PC-3 (cell line): ENCODE measurements around the gene OR51S1. TPM values are rescaled to one million over a fixed set of nuclear protein-coding genes. Genes with fewer than 3 reads are reported as not detected.

ENCODE experiments used
- ATAC-seq: fragments of 200-7000 bp; cut with Tn5 transposase; 2 replicates; pipeline ENCODE4 v1.9.1; 2020; ENCODE audit warnings: mild to moderate bottlenecking, moderate library complexity
- BruUV-seq: library from RNA; stranded (reverse); fragments of 400-500 nt; replicated peaks from 2 replicates; lab custom pipeline; 2021; lab: Mats Ljungman, UMichigan
- CTCF ChIA-PET: fragments of 300-600 bp; sonication (Branson Sonifier 250); formaldehyde crosslinking; loops from one replicate; lab custom pipeline; 2022; ENCODE audit warnings: antibody characterized with exemption; lab: Charles Lee
- POLR2A ChIA-PET: fragments of 300-600 bp; sonication (Branson Sonifier 250); formaldehyde crosslinking; loops from one replicate; lab custom pipeline; 2022; ENCODE audit warnings: antibody characterized with exemption; ENCODE audit not compliant: unreplicated experiment; lab: Charles Lee
- DNase-seq: peaks from one replicate; pipeline ENCODE4 v3.0.0-alpha.2; 2015
- H2AFZ ChIP-seq: fragments of 300-600 bp; sonication (generic); 2 replicates; pipeline ENCODE4 v1.6.0; 2016; ENCODE audit warnings: antibody characterized with exemption, low read length
- H3F3A ChIP-seq: fragments of 300-600 bp; sonication (generic); one replicate; pipeline ENCODE4 v1.6.0; 2017; ENCODE audit warnings: antibody characterized with exemption, low read length, control low read depth, mild to moderate bottlenecking; ENCODE audit not compliant: unreplicated experiment
- H3K27ac ChIP-seq: fragments of 300-600 bp; sonication (generic); 2 replicates; pipeline ENCODE4 v1.5.1; 2016; ENCODE audit warnings: mild to moderate bottlenecking, low read length
- H3K27me3 ChIP-seq: fragments of 300-600 bp; sonication (generic); 2 replicates; pipeline ENCODE4 v1.6.1; 2016; ENCODE audit warnings: low read length, mixed read lengths
- H3K36me3 ChIP-seq: fragments of 300-600 bp; sonication (generic); 2 replicates; pipeline ENCODE4 v1.6.1; 2016; ENCODE audit warnings: low read depth, mixed run types, low read length, mixed read lengths
- H3K4me1 ChIP-seq: fragments of 300-600 bp; sonication (generic); 2 replicates; pipeline ENCODE4 v1.5.1; 2016; ENCODE audit warnings: low read length; ENCODE audit not compliant: insufficient read depth
- H3K4me2 ChIP-seq: fragments of 300-600 bp; sonication (generic); 2 replicates; pipeline ENCODE4 v1.6.0; 2016; ENCODE audit warnings: low read length
- H3K4me3 ChIP-seq: fragments of 300-600 bp; sonication (generic); 2 replicates; pipeline ENCODE4 v1.5.1; 2016; ENCODE audit warnings: mild to moderate bottlenecking, low read length, mixed read lengths
- H3K79me2 ChIP-seq: fragments of 300-600 bp; sonication (generic); 2 replicates; pipeline ENCODE4 v1.6.1; 2017; ENCODE audit warnings: low read length, mixed read lengths
- H3K9ac ChIP-seq: fragments of 300-600 bp; sonication (generic); 2 replicates; pipeline ENCODE4 v1.6.0; 2016; ENCODE audit warnings: mild to moderate bottlenecking, low read length
- H3K9me2 ChIP-seq: fragments of 300-600 bp; sonication (generic); replicated peaks from 2 replicates; pipeline ENCODE4 v1.6.1; 2016; ENCODE audit warnings: mixed run types, low read length, mixed read lengths
- H3K9me3 ChIP-seq: fragments of 300-600 bp; sonication (generic); 2 replicates; pipeline ENCODE4 v1.6.1; 2016; ENCODE audit warnings: low read length, mixed read lengths
- H4K20me1 ChIP-seq: fragments of 300-600 bp; sonication (generic); 2 replicates; pipeline ENCODE4 v1.6.1; 2016; ENCODE audit warnings: low read length, mixed read lengths
- EZH2 ChIP-seq: fragments of 300-600 bp; sonication (generic); IDR thresholded peaks from one replicate; pipeline ENCODE4 v1.6.1; 2017; ENCODE audit warnings: antibody characterized with exemption, mild to moderate bottlenecking, low read length; ENCODE audit not compliant: unreplicated experiment
- EZH2phosphoT487 ChIP-seq: fragments of 300-600 bp; sonication (generic); IDR thresholded peaks from 2 replicates; pipeline ENCODE4 v1.6.1; 2018; ENCODE audit warnings: mild to moderate bottlenecking, antibody characterized with exemption, low read length, borderline replicate concordance
- intact Hi-C: fragments of 100-400 bp; cut with micrococcal nuclease; formaldehyde crosslinking; loops from 2 replicates; pipeline ENCODE4 v1.9.0; 2023
- total RNA-seq: library from RNA; depleted of rRNA; stranded (reverse); fragments of >200 nt; gene quantifications from 2 replicates; pipeline ENCODE4 v1.2.3, GENCODE V29; 2014; rRNA removed
- TF ChIP-seq, protein P1 (sequence below): fragments of 300-600 bp; sonication (generic); conservative IDR thresholded peaks from 2 replicates; pipeline ENCODE4 v1.5.1; 2017; ENCODE audit warnings: antibody characterized with exemption, low read depth, mild to moderate bottlenecking, low read length

Gene OR51S1
- total RNA-seq, 1 experiment from 2014 or later, result not detected

DNA sequence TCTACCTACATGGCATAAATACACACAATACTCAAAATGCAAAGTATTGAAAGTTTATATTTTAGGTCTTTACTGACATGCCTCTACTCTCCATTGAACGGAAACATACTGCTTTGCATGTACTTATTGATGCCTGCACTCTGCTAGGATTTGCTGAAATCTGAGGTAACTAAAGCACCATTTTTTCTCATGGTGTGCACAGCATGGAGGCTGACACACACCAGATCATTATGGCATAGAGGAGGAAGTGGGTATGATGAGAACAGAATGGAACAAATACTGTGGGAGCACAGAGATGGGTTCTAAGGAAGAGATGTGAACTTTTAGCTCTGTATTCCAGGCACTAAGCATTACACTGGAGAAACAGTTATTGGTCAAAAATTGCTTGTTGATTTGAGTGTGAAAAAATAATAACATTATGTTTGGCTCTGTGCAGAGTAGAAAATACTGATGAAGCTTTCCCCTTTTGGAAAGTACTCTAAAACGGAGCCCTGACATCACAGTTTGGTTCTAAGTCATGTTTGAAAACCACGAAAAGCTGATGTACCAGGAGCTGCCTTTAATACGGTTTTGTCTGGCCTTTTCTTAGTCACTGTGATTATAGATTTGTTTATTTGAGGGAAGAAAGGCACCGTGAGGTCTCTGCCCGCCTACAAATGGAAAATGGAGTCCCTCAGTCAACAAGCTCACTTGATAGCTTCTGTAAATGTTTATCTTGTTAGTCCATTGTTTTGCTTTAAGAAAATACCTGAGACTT lies 50.4 kb downstream of the OR51S1 start:
- no peaks in the 10 kb centered on the region for H3F3A ChIP-seq
- ATAC-seq, result no peak

More for the DNA sequence above, 50.4 kb downstream of the OR51S1 start:
- H3K27ac ChIP-seq, result no peak overlapping the region
- H3K79me2 ChIP-seq, result no peaks in the 10 kb centered on the region
- H3K4me2 ChIP-seq, result no peak overlapping the region
- H3K9ac ChIP-seq, result no peak overlapping the region
- no peak overlapping the region for H3K4me3 ChIP-seq
- no peaks in the 10 kb centered on the region for H4K20me1 ChIP-seq
- no peak for DNase-seq
- TF ChIP-seq EZH2, result no peak
- TF ChIP-seq, protein P1, sequence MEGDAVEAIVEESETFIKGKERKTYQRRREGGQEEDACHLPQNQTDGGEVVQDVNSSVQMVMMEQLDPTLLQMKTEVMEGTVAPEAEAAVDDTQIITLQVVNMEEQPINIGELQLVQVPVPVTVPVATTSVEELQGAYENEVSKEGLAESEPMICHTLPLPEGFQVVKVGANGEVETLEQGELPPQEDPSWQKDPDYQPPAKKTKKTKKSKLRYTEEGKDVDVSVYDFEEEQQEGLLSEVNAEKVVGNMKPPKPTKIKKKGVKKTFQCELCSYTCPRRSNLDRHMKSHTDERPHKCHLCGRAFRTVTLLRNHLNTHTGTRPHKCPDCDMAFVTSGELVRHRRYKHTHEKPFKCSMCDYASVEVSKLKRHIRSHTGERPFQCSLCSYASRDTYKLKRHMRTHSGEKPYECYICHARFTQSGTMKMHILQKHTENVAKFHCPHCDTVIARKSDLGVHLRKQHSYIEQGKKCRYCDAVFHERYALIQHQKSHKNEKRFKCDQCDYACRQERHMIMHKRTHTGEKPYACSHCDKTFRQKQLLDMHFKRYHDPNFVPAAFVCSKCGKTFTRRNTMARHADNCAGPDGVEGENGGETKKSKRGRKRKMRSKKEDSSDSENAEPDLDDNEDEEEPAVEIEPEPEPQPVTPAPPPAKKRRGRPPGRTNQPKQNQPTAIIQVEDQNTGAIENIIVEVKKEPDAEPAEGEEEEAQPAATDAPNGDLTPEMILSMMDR, result no peak
- TF ChIP-seq EZH2phosphoT487, result no peak
- CTCF ChIA-PET, result no interaction called here
- no peaks in the 10 kb centered on the region for H3K36me3 ChIP-seq
- intact Hi-C loops, result no loop called here
- no peaks in the 10 kb centered on the region for H3K9me2 ChIP-seq
- H3K27me3 ChIP-seq, result no peaks in the 10 kb centered on the region
- no peak overlapping the region for H2AFZ ChIP-seq
- BruUV-seq, result no TSS peak
- H3K4me1 ChIP-seq, result no peaks in the 10 kb centered on the region
- H3K9me3 ChIP-seq, result no peaks in the 10 kb centered on the region
- POLR2A ChIA-PET, result no interaction called here

Other genes starting within 250 kb of the OR51S1 start
- gene TRIM68, start 241.0 kb downstream of the OR51S1 start, total RNA-seq, result 6.1 and 6.9 TPM in 2 replicates
- not detected in 2 replicates for gene OR51D1, start 211.7 kb downstream of the OR51S1 start, total RNA-seq
- not detected in 2 replicates for gene OR51E1, start 205.2 kb downstream of the OR51S1 start, total RNA-seq
- gene OR51E2, start 151.4 kb downstream of the OR51S1 start, total RNA-seq, result not detected in 2 replicates
- gene MMP26, start 144.4 kb downstream of the OR51S1 start, total RNA-seq, result not detected in 2 replicates
- not detected in 2 replicates for gene OR51F1, start 79.3 kb downstream of the OR51S1 start, total RNA-seq
- not detected in 2 replicates for gene OR52R1, start 44.8 kb downstream of the OR51S1 start, total RNA-seq
- not detected in 2 replicates for gene OR51F2, start 27.9 kb downstream of the OR51S1 start, total RNA-seq
- gene OR51T1, start 32.7 kb upstream of the OR51S1 start, total RNA-seq, result not detected in 2 replicates
- gene OR51A7, start 54.6 kb upstream of the OR51S1 start, total RNA-seq, result not detected in 2 replicates
- not detected in 2 replicates for gene OR51G2, start 70.1 kb upstream of the OR51S1 start, total RNA-seq
- gene OR51G1, start 75.1 kb upstream of the OR51S1 start, total RNA-seq, result not detected in 2 replicates
- not detected in 2 replicates for gene OR51A4, start 98.4 kb upstream of the OR51S1 start, total RNA-seq
- gene OR51A2, start 106.5 kb upstream of the OR51S1 start, total RNA-seq, result not detected in 2 replicates
- gene OR51L1, start 145.6 kb upstream of the OR51S1 start, total RNA-seq, result not detected in 2 replicates
- not detected in 2 replicates for gene OR52J3, start 197.3 kb upstream of the OR51S1 start, total RNA-seq
- not detected in 2 replicates for gene OR52E2, start 210.4 kb upstream of the OR51S1 start, total RNA-seq
- gene OR52E1, start 220.4 kb upstream of the OR51S1 start, total RNA-seq, result not detected in 2 replicates